Astrocyte (in vitro differentiated cells and primary cell): ENCODE data around the gene RGL1.

Experiments
- CTCF ChIP-seq: IDR thresholded peaks from 2 replicates; pipeline ENCODE4 v1.5.1; 2011; ENCODE audit warnings: low read depth, mild to moderate bottlenecking, inconsistent platforms, low read length, moderate library complexity; ENCODE audit not compliant: insufficient read depth
- EZH2 ChIP-seq: IDR thresholded peaks from 2 replicates; pipeline ENCODE4 v1.6.1; 2012; ENCODE audit warnings: mild to moderate bottlenecking, low read length, inconsistent platforms; ENCODE audit not compliant: insufficient read depth

GRCh38 chr1:183905508-183906113 lies 100.7 kb downstream of the RGL1 start:
- TF ChIP-seq CTCF (no peak), EZH2 (no peak)
